HL-60 (cell line): ENCODE results near the gene MMP28.

Source experiments
- TF ChIP-seq, protein P1 (sequence below): IDR thresholded peaks from one replicate; pipeline ENCODE4 v1.5.1; 2011; ENCODE audit warnings: low read length, control low read depth, inconsistent platforms; ENCODE audit not compliant: insufficient read depth
- TF ChIP-seq, protein P2 (sequence below): IDR thresholded peaks from 2 replicates; pipeline ENCODE4 v1.6.1; 2012; ENCODE audit warnings: low read depth; ENCODE audit not compliant: insufficient replicate concordance

DNA sequence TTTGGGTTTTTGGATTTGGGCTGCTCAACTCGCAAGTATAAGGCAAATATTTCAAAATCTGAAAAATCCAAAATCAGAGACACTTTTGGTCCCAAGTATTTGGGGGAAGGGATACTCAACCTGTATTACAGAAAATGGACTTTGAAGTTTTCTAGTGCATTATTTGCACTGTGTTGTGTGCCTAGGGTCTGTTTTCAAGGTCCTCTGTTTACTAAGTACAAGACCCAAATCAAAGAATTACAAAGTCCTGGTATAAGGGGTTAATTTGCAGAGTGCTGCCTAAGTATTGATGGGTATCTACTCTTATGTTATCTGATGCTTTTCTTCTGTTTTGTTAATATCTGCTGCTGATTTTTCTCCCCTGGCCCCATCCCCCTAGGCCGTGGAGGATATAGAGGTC lies 48.3 kb upstream of the MMP28 start:
- TF ChIP-seq, protein P1, sequence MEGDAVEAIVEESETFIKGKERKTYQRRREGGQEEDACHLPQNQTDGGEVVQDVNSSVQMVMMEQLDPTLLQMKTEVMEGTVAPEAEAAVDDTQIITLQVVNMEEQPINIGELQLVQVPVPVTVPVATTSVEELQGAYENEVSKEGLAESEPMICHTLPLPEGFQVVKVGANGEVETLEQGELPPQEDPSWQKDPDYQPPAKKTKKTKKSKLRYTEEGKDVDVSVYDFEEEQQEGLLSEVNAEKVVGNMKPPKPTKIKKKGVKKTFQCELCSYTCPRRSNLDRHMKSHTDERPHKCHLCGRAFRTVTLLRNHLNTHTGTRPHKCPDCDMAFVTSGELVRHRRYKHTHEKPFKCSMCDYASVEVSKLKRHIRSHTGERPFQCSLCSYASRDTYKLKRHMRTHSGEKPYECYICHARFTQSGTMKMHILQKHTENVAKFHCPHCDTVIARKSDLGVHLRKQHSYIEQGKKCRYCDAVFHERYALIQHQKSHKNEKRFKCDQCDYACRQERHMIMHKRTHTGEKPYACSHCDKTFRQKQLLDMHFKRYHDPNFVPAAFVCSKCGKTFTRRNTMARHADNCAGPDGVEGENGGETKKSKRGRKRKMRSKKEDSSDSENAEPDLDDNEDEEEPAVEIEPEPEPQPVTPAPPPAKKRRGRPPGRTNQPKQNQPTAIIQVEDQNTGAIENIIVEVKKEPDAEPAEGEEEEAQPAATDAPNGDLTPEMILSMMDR: no peak
- TF ChIP-seq, protein P2, sequence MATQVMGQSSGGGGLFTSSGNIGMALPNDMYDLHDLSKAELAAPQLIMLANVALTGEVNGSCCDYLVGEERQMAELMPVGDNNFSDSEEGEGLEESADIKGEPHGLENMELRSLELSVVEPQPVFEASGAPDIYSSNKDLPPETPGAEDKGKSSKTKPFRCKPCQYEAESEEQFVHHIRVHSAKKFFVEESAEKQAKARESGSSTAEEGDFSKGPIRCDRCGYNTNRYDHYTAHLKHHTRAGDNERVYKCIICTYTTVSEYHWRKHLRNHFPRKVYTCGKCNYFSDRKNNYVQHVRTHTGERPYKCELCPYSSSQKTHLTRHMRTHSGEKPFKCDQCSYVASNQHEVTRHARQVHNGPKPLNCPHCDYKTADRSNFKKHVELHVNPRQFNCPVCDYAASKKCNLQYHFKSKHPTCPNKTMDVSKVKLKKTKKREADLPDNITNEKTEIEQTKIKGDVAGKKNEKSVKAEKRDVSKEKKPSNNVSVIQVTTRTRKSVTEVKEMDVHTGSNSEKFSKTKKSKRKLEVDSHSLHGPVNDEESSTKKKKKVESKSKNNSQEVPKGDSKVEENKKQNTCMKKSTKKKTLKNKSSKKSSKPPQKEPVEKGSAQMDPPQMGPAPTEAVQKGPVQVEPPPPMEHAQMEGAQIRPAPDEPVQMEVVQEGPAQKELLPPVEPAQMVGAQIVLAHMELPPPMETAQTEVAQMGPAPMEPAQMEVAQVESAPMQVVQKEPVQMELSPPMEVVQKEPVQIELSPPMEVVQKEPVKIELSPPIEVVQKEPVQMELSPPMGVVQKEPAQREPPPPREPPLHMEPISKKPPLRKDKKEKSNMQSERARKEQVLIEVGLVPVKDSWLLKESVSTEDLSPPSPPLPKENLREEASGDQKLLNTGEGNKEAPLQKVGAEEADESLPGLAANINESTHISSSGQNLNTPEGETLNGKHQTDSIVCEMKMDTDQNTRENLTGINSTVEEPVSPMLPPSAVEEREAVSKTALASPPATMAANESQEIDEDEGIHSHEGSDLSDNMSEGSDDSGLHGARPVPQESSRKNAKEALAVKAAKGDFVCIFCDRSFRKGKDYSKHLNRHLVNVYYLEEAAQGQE: no peak
